Transverse colon (tissue), 3 donors: ENCODE measurements around the gene ABL1.

Source experiments
- EP300 ChIP-seq: sonication (generic); formaldehyde crosslinking; IDR thresholded peaks from one replicate; pipeline ENCODE4 v1.6.1; 2017; ENCODE audit warnings: antibody characterized with exemption, low read depth
- TF ChIP-seq, protein P1 (sequence below), 5 experiments: fragments of 200-600 bp in 3 of 5; fragments of 450-650 bp in 2 of 5; sonication (generic) in 3 of 5; IDR thresholded peaks; 1 replicate in 2 of 5; 2 replicates in 3 of 5; pipeline ENCODE4 v1.5.1; 2016 to 2017; ENCODE audit warnings: antibody characterized with exemption in 5 of 5, inconsistent platforms in 3 of 5, mild to moderate bottlenecking in 2 of 5, moderate library complexity in 1 of 5

DNA sequence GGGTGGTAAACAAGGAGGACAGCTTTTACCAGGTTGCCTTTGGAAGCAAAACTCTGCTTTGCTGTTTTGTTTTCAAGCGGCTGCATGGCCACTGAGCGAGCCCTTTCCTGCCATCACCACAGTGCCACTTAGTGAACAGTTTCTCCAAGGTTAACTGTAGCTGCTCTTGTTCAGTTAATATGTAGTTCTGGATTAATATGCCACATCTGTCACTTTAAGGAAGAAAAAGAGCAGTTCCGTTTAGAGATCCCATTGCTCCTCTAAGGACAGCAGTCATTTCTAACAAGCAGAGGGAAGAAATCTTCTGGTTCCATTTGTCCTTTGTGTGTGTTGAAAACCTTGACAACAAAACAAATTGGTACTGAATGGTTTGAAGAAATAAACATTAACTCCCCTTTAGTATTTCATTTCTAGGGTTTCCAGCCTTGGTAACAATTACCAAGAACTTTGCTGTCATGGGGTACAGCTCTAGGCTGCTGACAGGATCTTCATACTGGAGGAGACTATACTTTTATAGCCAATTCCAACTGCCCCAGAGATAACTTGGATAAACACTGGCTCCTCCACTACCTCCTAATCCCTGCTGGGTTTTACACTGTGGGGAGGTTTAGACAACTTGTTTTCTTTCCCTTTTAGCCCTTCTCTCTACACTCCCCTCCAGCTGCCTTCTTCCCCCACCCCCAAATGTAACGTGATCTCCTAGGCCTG, 10.3 kb upstream of the ABL1 start:
- TF ChIP-seq, protein P1, sequence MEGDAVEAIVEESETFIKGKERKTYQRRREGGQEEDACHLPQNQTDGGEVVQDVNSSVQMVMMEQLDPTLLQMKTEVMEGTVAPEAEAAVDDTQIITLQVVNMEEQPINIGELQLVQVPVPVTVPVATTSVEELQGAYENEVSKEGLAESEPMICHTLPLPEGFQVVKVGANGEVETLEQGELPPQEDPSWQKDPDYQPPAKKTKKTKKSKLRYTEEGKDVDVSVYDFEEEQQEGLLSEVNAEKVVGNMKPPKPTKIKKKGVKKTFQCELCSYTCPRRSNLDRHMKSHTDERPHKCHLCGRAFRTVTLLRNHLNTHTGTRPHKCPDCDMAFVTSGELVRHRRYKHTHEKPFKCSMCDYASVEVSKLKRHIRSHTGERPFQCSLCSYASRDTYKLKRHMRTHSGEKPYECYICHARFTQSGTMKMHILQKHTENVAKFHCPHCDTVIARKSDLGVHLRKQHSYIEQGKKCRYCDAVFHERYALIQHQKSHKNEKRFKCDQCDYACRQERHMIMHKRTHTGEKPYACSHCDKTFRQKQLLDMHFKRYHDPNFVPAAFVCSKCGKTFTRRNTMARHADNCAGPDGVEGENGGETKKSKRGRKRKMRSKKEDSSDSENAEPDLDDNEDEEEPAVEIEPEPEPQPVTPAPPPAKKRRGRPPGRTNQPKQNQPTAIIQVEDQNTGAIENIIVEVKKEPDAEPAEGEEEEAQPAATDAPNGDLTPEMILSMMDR (IDR thresholded peaks at IDR 0.05) = no peak
- no peak for TF ChIP-seq EP300
